CD14-positive monocyte (primary cell): ENCODE measurements around the gene ACOT7. TPM values are rescaled to one million over a fixed set of nuclear protein-coding genes. Genes with fewer than 3 reads are reported as not detected.

ENCODE experiments used
- DNase-seq, 3 donors: peaks; one replicate each; pipeline ENCODE4 v3.0.0-alpha.2; 2011 to 2022
- H2AFZ ChIP-seq: 2 replicates; pipeline ENCODE4 v1.6.0; 2012; ENCODE audit warnings: mild to moderate bottlenecking, low read depth, low read length, inconsistent platforms; ENCODE audit not compliant: insufficient read depth, poor library complexity, severe bottlenecking
- H3K27ac ChIP-seq, 2 donors: 1 replicate in 1 of 2; 2 replicates in 1 of 2; pipeline ENCODE4 v1.5.1; 2012 to 2013; ENCODE audit warnings: low read length in 2 of 2, control low read depth in 1 of 2, inconsistent platforms in 1 of 2, low read depth in 1 of 2, mild to moderate bottlenecking in 1 of 2
- H3K27me3 ChIP-seq, 2 donors: one replicate each; pipeline versions ENCODE4 v1.6.0 to v1.6.1; 2011 to 2013; ENCODE audit warnings: low read length in 2 of 2; ENCODE audit not compliant: control insufficient read depth in 2 of 2, insufficient read depth in 2 of 2
- H3K36me3 ChIP-seq, 2 donors: replicated peaks in 1 of 2; 1 replicate in 1 of 2; 2 replicates in 1 of 2; pipeline versions ENCODE4 v1.5.1 to v1.6.1; 2012 to 2013; ENCODE audit warnings: low read length in 2 of 2, control low read depth in 1 of 2, inconsistent platforms in 1 of 2, mild to moderate bottlenecking in 1 of 2; ENCODE audit not compliant: insufficient read depth in 2 of 2, control insufficient read depth in 1 of 2
- H3K4me1 ChIP-seq, 2 donors: 1 replicate in 1 of 2; 2 replicates in 1 of 2; pipeline versions ENCODE4 v1.5.1 to v1.6.1; 2012 to 2013; ENCODE audit warnings: low read length in 2 of 2, control low read depth in 1 of 2, inconsistent platforms in 1 of 2, mild to moderate bottlenecking in 1 of 2, moderate library complexity in 1 of 2; ENCODE audit not compliant: insufficient read depth in 2 of 2, control insufficient read depth in 1 of 2
- H3K4me2 ChIP-seq: replicated peaks from 2 replicates; pipeline ENCODE3; 2012; ENCODE audit warnings: low read length, moderate library complexity, mild to moderate bottlenecking; ENCODE audit not compliant: poor library complexity, severe bottlenecking; ENCODE audit errors: extremely low read depth
- H3K4me3 ChIP-seq, 3 experiments: fragments of 200-600 bp in 1 of 3; sonication (generic) in 1 of 3; replicated peaks in 1 of 3; 1 replicate in 2 of 3; 2 replicates in 1 of 3; pipeline ENCODE4 v1.5.1; 2011 to 2013; ENCODE audit warnings: low read length in 3 of 3, mild to moderate bottlenecking in 3 of 3, control low read depth in 2 of 3, low read depth in 2 of 3, inconsistent platforms in 1 of 3, moderate library complexity in 1 of 3
- H3K79me2 ChIP-seq: 2 replicates; pipeline ENCODE4 v1.6.0; 2012; ENCODE audit warnings: mild to moderate bottlenecking, control low read depth, inconsistent platforms, low read length, moderate library complexity; ENCODE audit not compliant: insufficient read depth
- H3K9ac ChIP-seq: 2 replicates; pipeline ENCODE4 v1.6.0; 2017; ENCODE audit warnings: low read length, mild to moderate bottlenecking; ENCODE audit not compliant: insufficient read depth, poor library complexity, severe bottlenecking
- H3K9me3 ChIP-seq, 2 donors: replicated peaks in 1 of 2; 1 replicate in 1 of 2; 2 replicates in 1 of 2; pipeline versions ENCODE4 v1.5.1 to v1.6.1; 2012 to 2013; ENCODE audit warnings: low read length in 2 of 2, control low read depth in 1 of 2; ENCODE audit not compliant: control insufficient read depth in 1 of 2, insufficient read depth in 1 of 2
- H4K20me1 ChIP-seq: 2 replicates; pipeline ENCODE4 v1.6.0; 2012; ENCODE audit warnings: mild to moderate bottlenecking, low read length, control low read depth, moderate library complexity; ENCODE audit not compliant: insufficient read depth
- H3K27ac Mint-ChIP-seq, 7 donors: one replicate each; pipeline ENCODE4 v1.8.0; 2020; ENCODE audit warnings: mild to moderate bottlenecking in 7 of 7, mixed read lengths in 7 of 7, moderate library complexity in 6 of 7, inconsistent platforms in 2 of 7
- H3K27me3 Mint-ChIP-seq, 3 donors: one replicate each; pipeline ENCODE4 v1.8.0; 2021 to 2022; ENCODE audit warnings: low read depth in 3 of 3, mild to moderate bottlenecking in 3 of 3, mixed read lengths in 3 of 3, moderate library complexity in 3 of 3, inconsistent platforms in 1 of 3
- H3K36me3 Mint-ChIP-seq, 2 donors: one replicate each; pipeline ENCODE4 v1.8.0; 2020; ENCODE audit warnings: mixed read lengths in 2 of 2, inconsistent platforms in 1 of 2, mild to moderate bottlenecking in 1 of 2
- H3K4me1 Mint-ChIP-seq: one replicate; pipeline ENCODE4 v1.8.0; 2020; ENCODE audit warnings: mild to moderate bottlenecking, mixed read lengths
- H3K4me3 Mint-ChIP-seq, 2 donors: one replicate each; pipeline ENCODE4 v1.8.0; 2020; ENCODE audit warnings: mild to moderate bottlenecking in 2 of 2, mixed read lengths in 2 of 2, moderate library complexity in 1 of 2
- H3K9me3 Mint-ChIP-seq, 7 donors: one replicate each; pipeline ENCODE4 v1.8.0; 2020 to 2022; ENCODE audit warnings: mixed read lengths in 7 of 7, mild to moderate bottlenecking in 6 of 7, moderate library complexity in 6 of 7, inconsistent platforms in 2 of 7
- CTCF ChIP-seq: fragments of 200-600 bp; IDR thresholded peaks from one replicate; pipeline ENCODE4 v1.8.0; 2022; ENCODE audit warnings: antibody characterized with exemption, mild to moderate bottlenecking
- WGBS: methylation state at CpG from one replicate; pipeline ENCODE4 v1.1.5; 2013; ENCODE audit warnings: missing lambda C conversion rate; ENCODE audit not compliant: insufficient coverage; 5-methylcytosine and 5-hydroxymethylcytosine counted together
- intact Hi-C, 2 donors: fragments of 100-400 bp; cut with micrococcal nuclease; formaldehyde crosslinking; loops; one replicate each; pipeline versions ENCODE4 v1.15.0 to v1.15.1; 2023
- polyA plus RNA-seq, 3 donors: library from polyadenylated mRNA; depleted of rRNA in 1 of 3; unstranded in 2 of 3; stranded (reverse) in 1 of 3; fragments of 300-500 nt in 2 of 3; fragments of >200 nt in 1 of 3; fragmentation: Illumina TruSeq in 2 of 3; gene quantifications; 1 replicate in 2 of 3; 2 replicates in 1 of 3; pipeline ENCODE4 v1.2.3, GENCODE V29; 2012 to 2021

The ACOT7 gene
- polyA plus RNA-seq, 3 donors = 0.63 to 4.3 (median 1.4) TPM

GRCh38 chr1:6287431-6287886 is 106.1 kb downstream of the ACOT7 start:
- Histone ChIP-seq H3K27me3 (no peaks in the 10 kb centered on the region), H3K9me3 (no peaks in the 10 kb centered on the region), H3K4me2 (no peak overlapping the region), H3K4me3 (no peak overlapping the region), H3K36me3 (no peaks in the 10 kb centered on the region), H3K27ac (no peak overlapping the region), H3K9ac (no peak overlapping the region), H3K4me1 (no peaks in the 10 kb centered on the region), H2AFZ (no peak overlapping the region), H4K20me1 (no peaks in the 10 kb centered on the region), H3K79me2 (no peaks in the 10 kb centered on the region)
- Mint-ChIP-seq H3K4me3 (no peak overlapping the region), H3K4me1 (peaks cover 3% of the 10 kb centered on the region), H3K27me3 (peaks cover 0 to 2% (median 0%) of the 10 kb centered on the region in 3 donors), H3K36me3 (no peaks in the 10 kb centered on the region), H3K27ac (no peak overlapping the region), H3K9me3 (peaks cover 0 to 3% (median 0%) of the 10 kb centered on the region in 7 donors)
- no peak for DNase-seq
- 90% methylated on average over 8 of the region's 10 CpGs for WGBS
- intact Hi-C loops = no loop called here
- no peak for TF ChIP-seq CTCF

GRCh38 chr1:6287029-6287428 is 106.5 kb downstream of the ACOT7 start:
- no peaks in the 10 kb centered on the region for H3K36me3 ChIP-seq
- H3K79me2 ChIP-seq = no peaks in the 10 kb centered on the region
- H3K27me3 ChIP-seq = no peaks in the 10 kb centered on the region
- intact Hi-C loops = no loop called here
- H3K9me3 Mint-ChIP-seq = peaks cover 0 to 3% (median 0%) of the 10 kb centered on the region in 7 donors
- peaks cover 3% of the 10 kb centered on the region for H3K4me1 Mint-ChIP-seq
- no peaks in the 10 kb centered on the region for H4K20me1 ChIP-seq
- H3K4me2 ChIP-seq = no peak overlapping the region
- peaks cover 0 to 2% (median 0%) of the 10 kb centered on the region in 3 donors for H3K27me3 Mint-ChIP-seq
- TF ChIP-seq CTCF = no peak
- H3K27ac ChIP-seq = no peak overlapping the region
- WGBS = over 99% methylated on average over 12 of the region's 13 CpGs
- no peak overlapping the region for H3K27ac Mint-ChIP-seq
- no peak overlapping the region for H3K4me3 Mint-ChIP-seq
- H3K9me3 ChIP-seq = no peaks in the 10 kb centered on the region
- no peak overlapping the region for H3K9ac ChIP-seq
- no peaks in the 10 kb centered on the region for H3K4me1 ChIP-seq
- no peaks in the 10 kb centered on the region for H3K36me3 Mint-ChIP-seq
- H2AFZ ChIP-seq = no peak overlapping the region
- H3K4me3 ChIP-seq = no peak overlapping the region
- DNase-seq = no peak
